ENCODE measurements around the gene TAF7L.

The TAF7L gene

DNA sequence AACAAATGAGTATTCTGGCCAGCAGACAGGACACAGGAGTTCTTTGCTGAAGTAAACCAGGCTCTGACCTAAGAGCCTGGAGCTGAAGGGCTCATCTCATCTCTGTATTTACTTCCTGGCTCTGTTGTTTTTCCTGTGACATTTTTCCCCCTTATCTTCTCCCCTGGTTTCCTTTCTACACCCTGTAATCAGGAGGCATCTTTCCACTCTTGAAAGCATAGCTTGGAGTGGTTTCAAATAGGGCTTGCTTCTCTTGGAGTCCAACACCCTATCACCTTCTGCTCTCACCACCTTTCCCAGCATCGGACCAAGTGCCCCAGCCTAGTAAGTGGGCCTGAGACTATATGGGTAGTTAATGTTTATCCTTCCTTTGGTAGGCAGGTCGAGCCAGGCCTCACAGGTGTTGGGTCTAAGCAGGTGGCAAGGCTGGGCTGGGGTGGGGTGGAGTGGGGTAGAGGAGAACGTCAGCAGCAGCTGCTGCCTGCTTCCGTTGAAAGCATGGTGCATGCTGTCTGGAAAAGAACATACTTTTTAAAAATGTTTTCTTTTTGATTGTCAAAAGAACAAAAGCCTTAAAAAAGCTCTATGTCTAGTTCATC, 70.4 kb downstream of the TAF7L start:
- no peak for DNase-seq

DNA sequence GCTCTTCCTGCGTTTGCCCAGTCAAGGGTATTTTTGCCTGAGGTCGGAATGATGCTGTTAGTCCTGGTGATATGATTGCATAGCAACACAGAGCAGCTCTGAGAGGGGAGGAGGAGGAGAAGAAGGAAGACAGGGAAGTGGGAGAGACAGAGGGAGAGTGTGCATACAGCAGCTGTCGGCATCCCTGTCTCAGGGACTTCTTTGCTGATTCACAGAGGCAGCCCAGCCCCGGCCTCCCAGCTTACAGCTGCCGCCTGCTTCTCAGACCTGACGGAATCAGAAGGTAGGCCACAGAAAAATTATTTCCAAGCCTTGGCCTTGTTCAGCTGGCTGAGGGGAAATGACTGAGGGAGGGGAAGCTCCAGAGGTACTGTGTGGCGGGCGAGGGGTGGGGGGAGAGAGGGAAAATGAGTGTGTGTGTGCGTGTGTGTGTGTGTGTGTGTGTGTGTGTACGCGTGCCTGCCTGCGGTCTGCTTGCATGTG, 71.2 kb downstream of the TAF7L start:
- no peak for DNase-seq

DNA sequence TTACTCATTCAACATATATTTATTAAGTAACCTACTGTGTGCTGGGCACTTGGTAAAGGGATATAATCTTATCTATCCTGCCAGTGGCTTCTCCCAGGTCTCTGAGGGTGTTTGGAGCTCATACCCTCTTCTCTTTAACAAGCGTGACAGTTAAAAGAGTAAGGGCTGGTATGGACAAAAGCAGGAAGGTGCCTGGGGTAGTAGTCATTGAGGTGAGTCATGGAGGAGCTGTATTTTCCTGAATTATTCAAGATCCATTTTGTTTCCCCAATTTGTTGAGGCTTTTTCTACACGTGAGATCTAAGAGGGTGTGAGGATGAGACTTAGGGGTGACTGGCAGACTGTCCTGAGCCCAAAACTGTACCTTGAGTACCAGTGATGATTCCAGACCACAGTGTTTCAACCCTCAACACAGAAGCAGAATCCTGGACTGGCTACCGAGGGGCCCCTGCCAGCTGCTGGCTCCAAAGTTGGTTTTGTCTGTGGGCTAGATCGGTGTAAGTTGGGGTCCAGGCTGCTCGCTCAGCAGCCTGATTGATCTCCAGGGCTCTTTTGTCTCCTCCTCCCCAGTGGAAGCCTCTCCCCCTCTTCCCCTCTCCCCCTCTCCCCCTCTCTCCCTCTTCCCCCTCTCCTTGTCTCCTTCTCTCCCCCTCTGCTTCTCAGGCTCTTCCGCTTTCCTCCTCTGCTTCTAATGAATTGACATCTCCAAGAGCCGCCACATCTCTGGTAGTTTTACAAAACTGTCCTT, 71.8 kb downstream of the TAF7L start, which contains the start of gene DRP2:
TSS of gene DRP2 (plus strand) at position 671 of the 748 bp plus-strand sequence. CDS start 11,862 bp downstream, outside the sequence.
- DNase-seq = no peak
